Duodenal mucosa (tissue), 2 donors: Measurements from ENCODE around the gene MACROD2.

Source experiments
- H3K27ac ChIP-seq: one replicate; pipeline ENCODE4 v1.7.0; 2013; ENCODE audit warnings: low read depth, low read length
- H3K27me3 ChIP-seq, 2 donors: one replicate each; pipeline ENCODE4 v1.7.0; 2013; ENCODE audit warnings: low read length in 2 of 2, control low read depth in 1 of 2; ENCODE audit not compliant: insufficient read depth in 2 of 2, control insufficient read depth in 1 of 2
- H3K36me3 ChIP-seq, 2 donors: one replicate each; pipeline ENCODE4 v1.7.0; 2013; ENCODE audit warnings: low read length in 2 of 2, control low read depth in 1 of 2; ENCODE audit not compliant: insufficient read depth in 2 of 2, control insufficient read depth in 1 of 2
- H3K4me1 ChIP-seq, 2 donors: one replicate each; pipeline ENCODE4 v1.7.0; 2013; ENCODE audit warnings: low read length in 2 of 2, control low read depth in 1 of 2; ENCODE audit not compliant: insufficient read depth in 2 of 2, control insufficient read depth in 1 of 2
- H3K4me3 ChIP-seq, 2 donors: one replicate each; pipeline ENCODE4 v1.7.0; 2013; ENCODE audit warnings: low read length in 2 of 2, low read depth in 1 of 2
- H3K9ac ChIP-seq, 2 donors: one replicate each; pipeline ENCODE4 v1.7.0; 2013; ENCODE audit warnings: low read length in 2 of 2, low read depth in 1 of 2
- H3K9me3 ChIP-seq, 2 donors: one replicate each; pipeline ENCODE4 v1.7.0; 2013; ENCODE audit warnings: low read length in 2 of 2, control low read depth in 1 of 2; ENCODE audit not compliant: control insufficient read depth in 1 of 2

Gene MACROD2

GRCh38 chr20:14155361-14155760, 160.0 kb downstream of the MACROD2 start:
- Histone ChIP-seq H3K4me1 (no peaks in the 10 kb centered on the region), H3K4me3 (no peak overlapping the region), H3K9ac (no peak overlapping the region), H3K27ac (no peak overlapping the region), H3K36me3 (no peaks in the 10 kb centered on the region), H3K9me3 (no peaks in the 10 kb centered on the region), H3K27me3 (no peaks in the 10 kb centered on the region)

- Histone ChIP-seq H3K27ac (no peak overlapping the region), H3K4me1 (no peaks in the 10 kb centered on the region), H3K27me3 (no peaks in the 10 kb centered on the region), H3K4me3 (no peak overlapping the region), H3K9me3 (peaks cover 2 to 7% of the 10 kb centered on the region in 2 donors), H3K36me3 (no peaks in the 10 kb centered on the region), H3K9ac (no peak overlapping the region)
These were observed 183.2 kb downstream of the MACROD2 start for GRCh38 chr20:14178528-14178927.

GRCh38 chr20:14178952-14179351, 183.6 kb downstream of the MACROD2 start:
- Histone ChIP-seq H3K9me3 (peaks cover 2 to 7% of the 10 kb centered on the region in 2 donors), H3K4me1 (no peaks in the 10 kb centered on the region), H3K27ac (no peak overlapping the region), H3K9ac (no peak overlapping the region), H3K36me3 (no peaks in the 10 kb centered on the region), H3K27me3 (no peaks in the 10 kb centered on the region), H3K4me3 (no peak overlapping the region)

GRCh38 chr20:14189794-14190402, 194.6 kb downstream of the MACROD2 start:
- Histone ChIP-seq H3K9ac (no peak overlapping the region), H3K27me3 (no peaks in the 10 kb centered on the region), H3K4me1 (peaks cover 0 to 7% of the 10 kb centered on the region in 2 donors), H3K36me3 (no peaks in the 10 kb centered on the region), H3K4me3 (no peak overlapping the region), H3K27ac (no peak overlapping the region), H3K9me3 (no peaks in the 10 kb centered on the region)

GRCh38 chr20:14191559-14191958, 196.2 kb downstream of the MACROD2 start:
- no peak overlapping the region for H3K27ac ChIP-seq
- no peak overlapping the region for H3K9ac ChIP-seq
- H3K9me3 ChIP-seq, result no peaks in the 10 kb centered on the region
- no peaks in the 10 kb centered on the region for H3K36me3 ChIP-seq
- no peaks in the 10 kb centered on the region for H3K27me3 ChIP-seq
- no peak overlapping the region for H3K4me3 ChIP-seq
- H3K4me1 ChIP-seq, result peaks cover 0 to 7% of the 10 kb centered on the region in 2 donors

GRCh38 chr20:14193443-14193842, 198.1 kb downstream of the MACROD2 start:
- no peaks in the 10 kb centered on the region for H3K9me3 ChIP-seq
- no peaks in the 10 kb centered on the region for H3K36me3 ChIP-seq
- no peak overlapping the region for H3K9ac ChIP-seq
- H3K27me3 ChIP-seq, result no peaks in the 10 kb centered on the region
- no peak overlapping the region for H3K27ac ChIP-seq
- no peak overlapping the region for H3K4me3 ChIP-seq
- peaks cover 0 to 7% of the 10 kb centered on the region in 2 donors for H3K4me1 ChIP-seq

GRCh38 chr20:14193885-14194284, 198.6 kb downstream of the MACROD2 start:
- H3K4me3 ChIP-seq, result no peak overlapping the region
- H3K27ac ChIP-seq, result no peak overlapping the region
- no peaks in the 10 kb centered on the region for H3K9me3 ChIP-seq
- H3K9ac ChIP-seq, result no peak overlapping the region
- peaks cover 0 to 7% of the 10 kb centered on the region in 2 donors for H3K4me1 ChIP-seq
- H3K27me3 ChIP-seq, result no peaks in the 10 kb centered on the region
- H3K36me3 ChIP-seq, result no peaks in the 10 kb centered on the region

- Histone ChIP-seq H3K4me3 (no peak overlapping the region), H3K4me1 (peaks cover 0 to 7% of the 10 kb centered on the region in 2 donors), H3K36me3 (no peaks in the 10 kb centered on the region), H3K9me3 (no peaks in the 10 kb centered on the region), H3K27ac (no peak overlapping the region), H3K9ac (no peak overlapping the region), H3K27me3 (no peaks in the 10 kb centered on the region)
These were observed 201.8 kb downstream of the MACROD2 start for GRCh38 chr20:14197097-14197496.

GRCh38 chr20:14198416-14198815, 203.1 kb downstream of the MACROD2 start:
- Histone ChIP-seq H3K27ac (no peak overlapping the region), H3K9me3 (no peaks in the 10 kb centered on the region), H3K27me3 (no peaks in the 10 kb centered on the region), H3K9ac (no peak overlapping the region), H3K36me3 (no peaks in the 10 kb centered on the region), H3K4me1 (peaks cover 0 to 7% of the 10 kb centered on the region in 2 donors), H3K4me3 (no peak overlapping the region)

- H3K4me1 ChIP-seq, result peaks cover 0 to 5% of the 10 kb centered on the region in 2 donors
- no peaks in the 10 kb centered on the region for H3K9me3 ChIP-seq
- no peak overlapping the region for H3K27ac ChIP-seq
- H3K4me3 ChIP-seq, result no peak overlapping the region
- no peaks in the 10 kb centered on the region for H3K36me3 ChIP-seq
- no peaks in the 10 kb centered on the region for H3K27me3 ChIP-seq
- H3K9ac ChIP-seq, result no peak overlapping the region
These were observed 203.8 kb downstream of the MACROD2 start for GRCh38 chr20:14199111-14199510.

GRCh38 chr20:14203657-14204056, 208.3 kb downstream of the MACROD2 start:
- H3K27ac ChIP-seq, result no peak overlapping the region
- H3K27me3 ChIP-seq, result no peaks in the 10 kb centered on the region
- H3K4me3 ChIP-seq, result no peak overlapping the region
- no peaks in the 10 kb centered on the region for H3K4me1 ChIP-seq
- H3K9me3 ChIP-seq, result no peaks in the 10 kb centered on the region
- H3K9ac ChIP-seq, result no peak overlapping the region
- H3K36me3 ChIP-seq, result no peaks in the 10 kb centered on the region
